SK-N-MC (cell line): ENCODE data around the gene MUC21.

ENCODE experiments used
- DNase-seq: peaks from one replicate; pipeline ENCODE4 v3.0.0-alpha.2; 2011; ENCODE audit warnings: low read depth, low spot score
- H3K27ac ChIP-seq: fragments of 200-600 bp; sonication (generic); 2 replicates; pipeline ENCODE4 v1.5.1; 2016; ENCODE audit warnings: mixed run types
- H3K36me3 ChIP-seq: fragments of 200-600 bp; sonication (generic); 2 replicates; pipeline ENCODE4 v1.6.1; 2017; ENCODE audit warnings: antibody characterized with exemption, low read length, mixed read lengths; ENCODE audit not compliant: insufficient read depth
- H3K4me3 ChIP-seq: fragments of 200-600 bp; sonication (generic); 2 replicates; pipeline ENCODE4 v1.5.1; 2016
- H3K9ac ChIP-seq: fragments of 200-600 bp; sonication (generic); 2 replicates; pipeline ENCODE4 v1.8.0; 2017; ENCODE audit warnings: mixed run types, mixed read lengths; ENCODE audit not compliant: insufficient read length
- H3K9me3 ChIP-seq: fragments of 200-600 bp; sonication (generic); 2 replicates; pipeline ENCODE4 v1.6.1; 2017; ENCODE audit warnings: low read depth, mild to moderate bottlenecking, antibody characterized with exemption, low read length, moderate library complexity, mixed read lengths
- EZH2 ChIP-seq: fragments of 200-600 bp; sonication (generic); IDR thresholded peaks from one replicate; pipeline ENCODE4 v1.6.1; 2017; ENCODE audit warnings: antibody characterized with exemption
- FOXP2 ChIP-seq: optimal IDR thresholded peaks from 2 replicates; pipeline ENCODE3; 2011; ENCODE audit warnings: mild to moderate bottlenecking, moderate library complexity; ENCODE audit not compliant: insufficient read depth; ENCODE audit errors: extremely low read length, control extremely low read depth
- POLR2AphosphoS5 ChIP-seq: IDR thresholded peaks from 2 replicates; pipeline ENCODE4 v1.6.1; 2012; ENCODE audit warnings: mild to moderate bottlenecking, low read depth, low read length, borderline replicate concordance

MUC21 gene

DNA sequence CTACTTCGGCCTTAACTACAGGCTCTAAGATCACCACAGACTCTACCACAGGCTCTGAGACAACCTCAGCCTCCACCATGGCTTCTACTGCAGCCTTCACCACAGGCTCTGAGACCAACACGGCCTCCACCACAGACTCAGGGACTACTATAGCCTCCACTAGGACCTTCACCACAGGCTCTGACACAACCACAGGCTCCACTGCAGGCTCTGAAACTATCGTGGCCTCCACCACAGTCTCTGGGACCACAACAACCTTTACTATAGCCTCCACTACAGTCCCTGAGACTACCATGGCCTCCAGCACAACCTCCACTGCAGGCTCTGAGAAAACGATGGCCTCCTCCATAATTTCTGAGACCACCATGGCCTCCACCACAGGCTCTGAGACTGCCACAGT, 42.1 kb downstream of the MUC21 start:
- Histone ChIP-seq H3K27ac (no peak overlapping the region), H3K36me3 (no peaks in the 10 kb centered on the region), H3K9me3 (no peaks in the 10 kb centered on the region), H3K4me3 (no peak overlapping the region), H3K9ac (no peak overlapping the region)
- no peak for DNase-seq
- TF ChIP-seq FOXP2: no peak
- TF ChIP-seq POLR2AphosphoS5: no peak
- TF ChIP-seq EZH2: no peak

DNA sequence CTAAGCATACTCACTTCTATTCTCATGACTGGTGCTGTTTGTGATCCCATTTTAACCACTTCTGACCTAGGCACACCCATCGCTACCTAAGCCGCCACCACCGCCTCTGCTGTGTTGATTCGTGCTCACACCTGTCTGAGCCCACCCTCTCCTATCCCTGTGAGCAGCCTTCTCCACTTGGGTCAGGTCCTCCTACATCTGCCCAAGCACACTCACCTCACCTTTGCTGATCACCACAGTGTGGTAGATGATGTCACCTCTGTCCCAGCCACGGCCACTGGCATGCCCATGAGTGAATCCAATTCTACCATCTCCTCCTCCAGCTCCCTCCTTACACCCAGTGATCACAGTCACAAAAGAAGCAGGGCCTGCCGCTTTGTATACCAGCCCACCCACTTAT, 47.6 kb downstream of the MUC21 start:
- no peak for DNase-seq
- H3K4me3 ChIP-seq: no peak overlapping the region
- no peaks in the 10 kb centered on the region for H3K9me3 ChIP-seq
- H3K27ac ChIP-seq: no peak overlapping the region
- H3K9ac ChIP-seq: no peak overlapping the region
- no peak for TF ChIP-seq EZH2
- TF ChIP-seq POLR2AphosphoS5: no peak
- TF ChIP-seq FOXP2: no peak
- no peaks in the 10 kb centered on the region for H3K36me3 ChIP-seq

DNA sequence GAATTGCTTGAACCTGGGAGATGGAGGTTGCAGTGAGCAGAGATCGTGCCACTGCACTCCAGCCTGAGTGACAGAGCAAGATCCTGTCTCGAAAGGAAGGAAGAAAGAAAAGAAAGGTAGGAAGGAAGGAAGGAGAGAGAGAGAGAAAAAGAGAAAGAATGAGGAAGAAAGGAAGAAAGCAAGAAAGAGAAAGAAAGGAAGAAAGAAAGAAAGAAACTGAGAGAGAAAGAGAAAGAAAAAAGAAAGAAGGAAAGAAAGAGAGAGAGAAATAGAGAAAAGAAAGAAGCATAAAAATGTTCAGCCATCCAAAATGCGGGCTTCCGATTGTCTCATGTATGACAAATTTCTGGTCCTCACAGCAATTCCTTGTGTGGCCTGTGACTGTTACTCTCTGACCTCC, 49.6 kb downstream of the MUC21 start:
- H3K27ac ChIP-seq: no peak overlapping the region
- DNase-seq: no peak
- H3K4me3 ChIP-seq: no peak overlapping the region
- H3K9me3 ChIP-seq: no peaks in the 10 kb centered on the region
- no peak overlapping the region for H3K9ac ChIP-seq
- no peak for TF ChIP-seq EZH2
- no peak for TF ChIP-seq POLR2AphosphoS5
- H3K36me3 ChIP-seq: no peaks in the 10 kb centered on the region

DNA sequence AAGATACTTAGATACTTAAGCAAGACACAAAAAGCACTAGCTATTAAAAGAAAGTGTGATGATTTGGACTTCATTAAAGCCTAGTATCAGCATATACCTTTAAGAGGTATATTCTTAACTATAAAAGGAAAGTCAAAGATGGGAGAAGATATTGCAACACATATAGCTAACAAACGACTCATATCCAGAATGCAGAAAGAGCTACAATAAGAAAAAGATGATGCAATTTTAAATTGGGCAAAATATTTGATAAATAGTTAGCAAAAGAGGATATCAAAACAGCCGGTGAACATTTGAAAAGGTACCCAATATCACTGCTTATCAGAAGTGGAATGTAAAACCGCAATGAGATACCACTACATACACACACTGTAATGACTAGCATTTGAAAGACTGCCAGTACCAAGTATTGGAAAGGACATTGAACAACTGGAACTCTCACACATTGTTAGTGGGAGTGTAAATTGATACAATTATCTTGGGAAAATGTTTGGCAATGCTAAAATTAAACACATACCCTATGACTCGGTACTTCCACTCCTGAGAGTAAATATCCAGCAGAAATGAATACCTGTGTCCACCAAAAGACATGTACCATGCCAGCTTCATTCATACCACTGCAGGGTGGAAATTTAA, 52.5 kb downstream of the MUC21 start:
- no peak overlapping the region for H3K27ac ChIP-seq
- no peak overlapping the region for H3K4me3 ChIP-seq
- no peak for DNase-seq
- no peak for TF ChIP-seq EZH2
- TF ChIP-seq FOXP2: no peak
- no peak for TF ChIP-seq POLR2AphosphoS5
- H3K36me3 ChIP-seq: no peaks in the 10 kb centered on the region
- H3K9me3 ChIP-seq: no peaks in the 10 kb centered on the region
- no peak overlapping the region for H3K9ac ChIP-seq

DNA sequence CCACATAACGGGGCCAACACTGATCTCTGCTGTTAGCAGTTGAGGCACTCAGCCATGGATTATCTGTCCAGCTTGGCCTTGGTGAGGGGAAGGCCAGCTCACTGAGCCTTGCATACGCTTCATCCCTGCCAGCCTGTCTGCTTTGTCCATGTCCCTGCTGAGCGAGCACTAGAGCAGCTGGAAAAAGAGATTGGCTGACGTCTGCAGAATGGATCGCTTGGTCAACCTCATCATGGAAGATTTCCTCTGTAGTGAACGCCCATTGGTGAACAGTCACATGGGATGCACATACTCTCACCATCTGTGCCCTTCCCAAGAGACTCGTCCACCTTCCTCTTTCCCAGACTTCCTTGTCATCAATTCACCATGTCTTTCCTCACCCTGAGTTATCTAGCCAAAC, 53.7 kb downstream of the MUC21 start:
- no peaks in the 10 kb centered on the region for H3K9me3 ChIP-seq
- H3K36me3 ChIP-seq: no peaks in the 10 kb centered on the region
- TF ChIP-seq POLR2AphosphoS5: no peak
- TF ChIP-seq FOXP2: no peak
- no peak for TF ChIP-seq EZH2
- no peak overlapping the region for H3K4me3 ChIP-seq
- no peak for DNase-seq
- no peak overlapping the region for H3K27ac ChIP-seq
- H3K9ac ChIP-seq: no peak overlapping the region

DNA sequence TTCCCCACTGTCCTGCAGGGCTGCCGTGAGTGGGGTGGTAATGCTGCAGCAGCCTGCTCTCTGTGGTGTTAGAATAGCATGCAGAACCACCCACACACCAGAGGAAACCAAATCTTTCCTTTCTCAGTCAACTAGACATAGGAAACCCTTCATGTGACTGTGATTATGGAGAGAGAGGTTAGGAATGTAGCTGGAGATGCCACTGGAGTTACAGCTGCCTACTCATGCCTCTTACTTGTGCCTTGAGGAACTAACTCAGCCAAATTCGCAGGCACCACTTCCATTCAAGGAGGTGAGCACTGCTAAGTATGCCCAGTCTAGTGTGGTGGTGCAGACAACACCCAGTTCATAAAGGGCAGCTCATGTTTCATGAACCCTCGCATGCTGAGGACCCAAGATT, 54.2 kb downstream of the MUC21 start:
- TF ChIP-seq POLR2AphosphoS5: no peak
- no peak for TF ChIP-seq FOXP2
- no peak for TF ChIP-seq EZH2
- Histone ChIP-seq H3K4me3 (no peak overlapping the region), H3K27ac (no peak overlapping the region), H3K36me3 (no peaks in the 10 kb centered on the region), H3K9me3 (no peaks in the 10 kb centered on the region), H3K9ac (no peak overlapping the region)
- DNase-seq: no peak

DNA sequence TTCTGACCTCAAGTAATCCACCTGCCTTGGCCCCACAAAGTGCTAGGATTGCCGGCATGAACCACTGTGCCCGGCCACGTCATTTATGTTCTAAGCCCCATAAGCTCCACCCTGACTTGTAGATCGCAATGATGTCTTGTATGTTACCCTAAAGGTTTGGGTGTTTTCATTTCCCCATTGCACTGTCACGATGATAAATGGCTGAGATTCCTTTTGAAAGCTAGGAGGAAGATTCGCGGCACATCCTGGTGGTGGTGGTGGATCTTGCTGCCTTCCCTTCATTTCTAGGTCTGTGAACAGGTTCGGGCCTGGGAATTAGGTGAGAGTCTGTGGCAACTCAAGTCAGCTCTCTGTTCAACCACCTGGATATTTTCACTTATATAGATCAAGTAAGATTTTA, 55.0 kb downstream of the MUC21 start:
- no peak for DNase-seq
- no peak overlapping the region for H3K27ac ChIP-seq
- TF ChIP-seq POLR2AphosphoS5 (no peak), FOXP2 (no peak), EZH2 (no peak)
- H3K36me3 ChIP-seq: no peaks in the 10 kb centered on the region
- no peak overlapping the region for H3K9ac ChIP-seq
- no peak overlapping the region for H3K4me3 ChIP-seq
- no peaks in the 10 kb centered on the region for H3K9me3 ChIP-seq
